ENCODE results near the gene LEKR1.

Gene LEKR1

GRCh38 chr3:157027861-157028745 lies 201.9 kb downstream of the LEKR1 start:
- DNase-seq (ENCODE audit: low read depth, low spot score): no peak

GRCh38 chr3:157029365-157029790 lies 203.2 kb downstream of the LEKR1 start:
- DNase-seq (ENCODE audit: low read depth, low spot score): no peak
- H3K4me3 ChIP-seq (ENCODE audit: low read length): no peak overlapping the region

More at GRCh38 chr3:157027861-157028745, 201.9 kb downstream of the LEKR1 start:
- no peak overlapping the region for H3K4me3 ChIP-seq (ENCODE audit: low read length)

DNA sequence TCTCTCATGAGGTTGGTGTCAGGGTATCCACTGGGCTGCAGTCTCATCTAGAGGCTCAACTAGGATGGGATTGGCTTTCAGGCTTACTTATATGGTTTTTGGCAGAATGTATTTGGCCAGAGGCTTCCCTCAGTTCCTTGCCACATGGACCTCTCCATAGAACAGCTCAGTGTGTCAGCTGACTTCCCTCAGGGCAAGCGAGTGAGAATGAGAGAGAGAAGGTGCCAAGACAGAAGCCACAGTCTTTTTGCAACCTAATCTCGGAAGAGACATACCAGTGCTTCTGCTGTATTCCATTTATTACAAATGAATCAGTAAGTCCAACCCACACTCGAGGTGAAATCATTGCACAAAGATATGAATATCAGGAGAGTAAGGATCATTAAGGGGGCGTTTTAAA lies 204.6 kb downstream of the LEKR1 start:
- no peak overlapping the region for H3K4me3 ChIP-seq (ENCODE audit: low read length)
- no peak for DNase-seq (ENCODE audit: low read depth, low spot score)

- no peak overlapping the region for H3K4me3 ChIP-seq (ENCODE audit: low read length)
- no peak for DNase-seq (ENCODE audit: low read depth, low spot score)
Observed at GRCh38 chr3:157033001-157033400, 206.8 kb downstream of the LEKR1 start.

DNA sequence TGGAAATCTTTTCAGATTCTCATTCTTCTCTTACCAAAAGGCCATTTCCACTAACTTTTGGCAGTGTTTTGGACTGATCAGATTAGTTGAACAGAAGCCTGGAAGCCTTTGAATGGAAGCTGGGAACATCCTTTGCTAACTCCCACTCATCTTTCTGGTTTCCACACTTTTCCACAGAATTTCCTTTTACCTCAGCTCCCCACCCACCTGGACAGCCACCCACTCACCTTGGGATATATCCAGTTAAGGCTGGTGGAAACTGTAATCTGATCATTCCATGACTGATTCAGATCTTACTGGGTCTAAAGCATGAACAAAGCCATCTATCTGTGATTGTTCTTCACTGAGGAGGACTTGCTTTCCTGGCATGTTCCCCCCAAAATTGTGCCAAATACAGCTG lies 214.3 kb downstream of the LEKR1 start:
- H3K4me3 ChIP-seq (ENCODE audit: low read length): no peak overlapping the region
- no peak for DNase-seq (ENCODE audit: low read depth, low spot score)

DNA sequence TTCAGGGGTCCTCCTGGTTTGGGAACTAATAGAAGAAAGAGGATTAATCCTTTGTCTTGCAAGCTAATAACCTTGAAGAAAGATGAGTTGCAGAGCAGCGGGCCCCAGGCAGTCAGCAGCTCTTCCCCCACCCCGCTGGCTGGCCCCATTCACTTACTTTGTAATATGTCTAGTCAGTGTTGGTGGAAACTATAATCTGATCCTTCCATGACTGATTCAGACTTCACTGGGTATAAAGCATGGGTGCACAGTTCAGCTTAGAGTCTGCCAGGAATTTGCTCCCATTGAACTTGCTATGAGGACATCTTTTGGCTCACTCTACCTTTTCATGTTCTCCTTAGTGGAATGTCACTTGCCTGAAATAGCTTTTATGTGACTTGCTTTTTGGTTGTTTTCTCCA lies 216.1 kb downstream of the LEKR1 start:
- no peak for DNase-seq (ENCODE audit: low read depth, low spot score)
- H3K4me3 ChIP-seq (ENCODE audit: low read length): no peak overlapping the region

DNA sequence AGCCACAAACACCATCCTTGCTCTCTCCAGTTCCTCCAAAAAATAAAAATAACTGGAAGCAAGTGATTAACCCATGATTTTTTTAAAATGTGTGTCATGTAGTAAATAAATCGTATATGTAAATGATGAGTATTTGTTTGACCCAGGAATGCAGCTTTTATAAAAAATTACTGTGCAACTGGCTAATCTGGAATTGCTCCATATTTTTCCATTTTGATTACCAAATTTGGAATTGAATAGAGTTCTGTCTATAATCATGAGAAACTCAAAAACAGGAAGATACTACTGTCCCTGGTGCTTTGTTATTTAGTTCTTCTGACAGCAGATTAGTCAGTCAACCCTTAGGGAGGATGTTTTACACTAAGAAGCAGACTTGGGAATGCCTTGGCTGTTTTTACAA lies 217.6 kb downstream of the LEKR1 start:
- H3K4me3 ChIP-seq (ENCODE audit: low read length): no peak overlapping the region
- no peak for DNase-seq (ENCODE audit: low read depth, low spot score)

- no peak overlapping the region for H3K4me3 ChIP-seq (ENCODE audit: low read length)
- DNase-seq (ENCODE audit: low read depth, low spot score): no peak
Observed at GRCh38 chr3:157045238-157045850, 219.2 kb downstream of the LEKR1 start.

DNA sequence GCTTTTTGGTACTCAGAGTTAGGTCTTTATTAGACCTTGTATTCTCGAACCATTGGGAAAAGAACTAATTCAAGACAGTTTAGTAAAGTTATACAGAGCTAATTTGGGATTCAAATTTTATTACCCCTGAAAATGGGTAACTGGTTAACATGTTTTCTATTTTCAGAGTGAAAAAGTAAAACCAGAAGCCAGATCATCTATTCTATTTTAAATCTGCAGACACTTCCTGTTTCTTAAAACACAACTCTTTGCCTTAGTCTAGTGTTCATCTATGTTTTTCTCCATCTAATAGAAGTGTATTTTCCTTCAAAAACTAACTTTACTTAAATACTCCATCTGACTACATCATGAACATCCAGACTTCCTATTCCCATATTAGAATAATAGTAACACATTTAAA lies 220.4 kb downstream of the LEKR1 start:
- no peak for DNase-seq (ENCODE audit: low read depth, low spot score)
- no peak overlapping the region for H3K4me3 ChIP-seq (ENCODE audit: low read length)

DNA sequence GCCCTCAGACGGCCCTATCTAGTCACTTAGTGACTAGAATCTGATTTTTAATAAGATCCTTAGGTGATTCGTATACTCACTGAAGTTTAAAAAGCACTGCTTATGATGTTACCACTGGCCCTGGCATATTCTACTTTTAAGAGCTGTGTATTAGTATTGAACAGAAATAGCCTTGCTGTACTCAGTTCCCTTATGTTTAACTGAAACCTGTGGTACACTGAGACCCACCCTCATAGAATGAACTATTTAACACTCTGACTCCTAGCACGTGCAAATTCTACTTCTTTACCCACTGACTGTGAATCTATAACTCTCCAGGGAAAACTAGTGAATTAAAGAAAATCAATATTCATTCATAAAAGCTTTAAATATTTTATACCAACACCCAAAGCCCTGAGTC lies 224.9 kb downstream of the LEKR1 start:
- DNase-seq (ENCODE audit: low read depth, low spot score): no peak
- H3K4me3 ChIP-seq (ENCODE audit: low read length): no peak overlapping the region

GRCh38 chr3:157051591-157051990 lies 225.4 kb downstream of the LEKR1 start:
- H3K4me3 ChIP-seq (ENCODE audit: low read length): no peak overlapping the region
- no peak for DNase-seq (ENCODE audit: low read depth, low spot score)

DNA sequence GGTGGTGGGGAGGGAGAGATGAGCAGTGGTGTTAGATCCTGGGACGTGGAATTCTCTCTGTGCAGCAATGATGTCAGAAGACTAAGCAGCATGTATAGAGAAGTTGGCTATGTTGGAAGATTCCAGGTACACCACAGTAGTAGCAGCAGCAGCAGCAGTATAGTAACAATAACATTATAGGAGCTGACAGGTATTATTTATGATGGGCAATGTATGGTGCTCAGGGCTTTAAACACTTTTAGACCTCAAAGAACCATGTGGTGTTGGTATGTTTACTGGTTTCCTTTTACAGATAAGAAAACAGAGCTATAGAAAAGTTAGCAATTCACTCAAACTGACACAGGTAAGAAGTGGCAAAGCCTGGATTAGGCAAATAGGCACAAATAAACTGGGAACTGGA lies 229.9 kb downstream of the LEKR1 start:
- DNase-seq (ENCODE audit: low read depth, low spot score): no peak

DNA sequence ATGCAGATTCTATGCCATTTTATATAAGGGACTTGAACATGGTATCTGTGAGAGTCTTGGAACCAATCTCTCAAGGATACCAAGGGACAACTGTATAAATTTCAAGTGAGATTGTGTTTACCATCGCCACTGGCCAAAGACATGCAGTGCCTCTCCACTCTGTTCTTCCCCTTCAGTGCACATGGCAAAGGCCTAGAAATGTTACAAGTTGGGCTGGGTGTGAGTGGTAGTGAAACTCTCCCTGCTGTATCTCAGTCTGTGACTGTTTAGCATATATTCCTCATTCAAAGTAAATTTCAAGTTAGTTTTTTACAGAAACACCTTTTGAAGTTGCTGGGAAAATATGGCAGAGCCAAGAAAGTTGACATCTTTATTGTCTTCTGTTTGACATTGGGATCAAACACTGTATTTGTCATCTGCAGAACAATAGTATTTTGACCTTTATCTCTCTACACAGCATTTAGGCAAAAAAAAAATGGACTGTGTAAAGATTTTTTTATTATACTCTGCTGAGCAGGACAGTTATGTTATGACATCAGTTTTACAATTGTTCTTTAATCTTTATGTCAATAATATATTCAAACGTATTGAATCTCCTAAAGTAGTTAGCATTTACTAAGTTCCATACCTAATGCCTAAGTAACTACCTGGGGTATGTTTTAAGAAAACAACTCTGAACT lies 232.4 kb downstream of the LEKR1 start:
- DNase-seq (ENCODE audit: low read depth, low spot score): no peak
- no peak overlapping the region for H3K4me3 ChIP-seq (ENCODE audit: low read length)

More for the DNA sequence above, 229.9 kb downstream of the LEKR1 start:
- H3K4me3 ChIP-seq (ENCODE audit: low read length): no peak overlapping the region

DNA sequence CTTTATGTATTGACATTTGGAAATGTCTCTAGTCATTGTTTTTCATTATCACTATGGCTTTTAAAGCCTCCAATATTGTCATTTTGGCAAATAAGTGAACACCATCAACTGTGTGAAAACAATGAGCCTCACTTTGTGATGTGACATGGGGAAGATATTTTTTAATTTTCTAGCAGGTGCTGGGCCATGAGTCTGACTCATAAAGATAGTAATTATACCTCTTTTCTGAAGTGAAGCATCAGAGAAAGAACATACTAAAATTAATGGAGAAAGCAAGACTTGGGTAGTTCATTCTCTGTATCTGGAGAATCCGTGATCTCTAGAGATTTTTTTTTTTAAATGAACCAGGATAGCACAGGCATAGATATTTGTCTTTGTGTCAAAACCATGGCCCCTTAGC lies 233.0 kb downstream of the LEKR1 start:
- DNase-seq (ENCODE audit: low read depth, low spot score): no peak

DNA sequence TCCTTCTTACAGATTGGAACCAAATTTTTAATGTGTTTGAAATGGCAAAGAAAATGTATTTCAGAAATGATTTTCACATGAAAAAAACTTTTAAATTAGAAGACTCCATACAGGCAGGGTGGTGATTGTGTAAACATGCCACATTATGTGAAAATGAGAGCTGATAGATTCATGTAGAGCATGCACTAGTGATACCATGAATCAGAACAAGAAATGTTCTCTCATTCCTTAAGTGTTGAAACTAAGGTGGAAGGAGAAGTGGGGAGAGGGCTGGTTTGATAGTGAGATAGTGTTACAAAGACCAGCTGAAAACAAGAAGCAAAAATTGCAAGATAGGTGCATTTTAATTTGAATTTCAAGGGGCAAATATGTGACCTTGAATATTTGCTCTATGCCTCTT lies 233.5 kb downstream of the LEKR1 start:
- no peak for DNase-seq (ENCODE audit: low read depth, low spot score)
- no peak overlapping the region for H3K4me3 ChIP-seq (ENCODE audit: low read length)

More for the DNA sequence above, 233.0 kb downstream of the LEKR1 start:
- H3K4me3 ChIP-seq (ENCODE audit: low read length): no peak overlapping the region

DNA sequence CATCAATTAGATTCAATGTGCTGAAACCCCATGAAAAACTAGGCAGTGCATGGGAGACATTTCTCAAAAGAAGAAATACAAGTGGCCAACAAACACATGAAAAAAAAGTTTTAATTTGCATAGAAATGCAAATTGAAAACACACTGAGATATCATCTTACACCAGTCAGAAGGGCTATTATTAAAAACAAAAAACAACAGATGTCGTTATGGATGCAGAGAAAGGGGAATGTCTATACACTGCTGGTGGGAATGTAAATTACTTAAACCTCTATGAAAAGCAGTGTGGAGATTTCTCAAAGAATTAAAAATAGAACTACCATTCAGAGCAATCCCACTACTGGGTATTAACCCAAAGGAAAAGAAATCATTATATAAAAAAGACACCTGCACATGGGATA lies 235.1 kb downstream of the LEKR1 start:
- DNase-seq (ENCODE audit: low read depth, low spot score): no peak
- H3K4me3 ChIP-seq (ENCODE audit: low read length): no peak overlapping the region

GRCh38 chr3:157063469-157063868 lies 237.3 kb downstream of the LEKR1 start:
- H3K4me3 ChIP-seq (ENCODE audit: low read length): no peak overlapping the region
- no peak for DNase-seq (ENCODE audit: low read depth, low spot score)

DNA sequence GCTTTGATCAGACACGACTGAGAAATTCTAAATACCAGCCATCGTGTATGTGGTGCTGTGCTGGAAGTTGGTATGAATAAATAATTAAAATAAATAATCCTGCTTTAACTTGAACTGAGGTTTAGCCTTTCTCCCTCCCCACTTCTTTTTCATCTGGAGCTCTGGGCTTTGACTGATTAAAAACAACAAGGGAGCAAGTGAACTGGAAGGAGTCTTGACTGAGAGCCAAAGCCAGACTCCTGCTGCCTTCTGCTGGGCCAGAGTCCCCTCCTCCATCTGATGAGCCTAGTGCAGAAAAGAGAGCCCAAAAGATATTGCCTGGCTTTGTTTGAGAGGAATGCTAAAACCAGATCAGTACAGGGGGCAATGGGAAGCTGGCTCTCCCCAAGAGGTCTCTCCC lies 237.8 kb downstream of the LEKR1 start:
- no peak overlapping the region for H3K4me3 ChIP-seq (ENCODE audit: low read length)
- no peak for DNase-seq (ENCODE audit: low read depth, low spot score)

DNA sequence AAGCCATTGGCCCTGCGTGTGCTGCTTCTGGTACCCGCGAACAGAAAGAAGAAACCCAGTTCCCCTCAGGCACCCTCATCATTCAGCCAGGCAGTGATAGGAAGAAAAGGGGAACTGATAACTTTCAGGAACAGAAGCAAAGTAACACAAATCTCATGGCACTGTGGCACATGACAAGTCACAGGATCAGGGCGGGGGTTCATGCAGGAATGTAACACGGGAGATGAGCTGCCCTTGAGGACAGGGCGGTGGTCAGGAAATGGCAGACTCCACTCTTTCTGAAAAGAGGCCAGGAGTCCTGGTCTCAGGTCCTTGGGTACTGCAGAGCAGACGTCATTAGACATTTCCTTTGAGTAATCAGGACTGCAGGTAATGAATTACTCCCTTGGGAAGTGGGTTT lies 238.2 kb downstream of the LEKR1 start:
- H3K4me3 ChIP-seq (ENCODE audit: low read length): no peak overlapping the region
- no peak for DNase-seq (ENCODE audit: low read depth, low spot score)

DNA sequence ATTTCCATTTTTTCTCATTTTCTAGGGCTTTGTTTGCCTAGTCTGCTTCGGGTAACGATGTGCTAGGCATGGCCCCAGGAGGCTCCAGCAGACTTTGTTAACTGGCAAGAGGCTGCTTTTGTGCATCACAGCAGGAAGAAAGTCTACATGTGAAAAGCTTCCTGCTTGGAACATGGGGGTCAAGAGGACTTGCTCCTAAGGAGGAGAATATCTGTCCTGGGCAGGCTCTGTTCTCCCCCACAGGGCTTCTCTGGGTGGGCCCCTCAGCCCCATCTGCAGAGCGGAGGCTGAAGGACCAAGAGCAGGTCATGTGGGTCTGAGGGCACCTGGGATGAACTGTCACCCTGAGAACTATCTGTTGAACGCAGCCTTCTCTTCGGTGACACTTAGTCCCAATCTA lies 239.0 kb downstream of the LEKR1 start:
- DNase-seq (ENCODE audit: low read depth, low spot score): no peak
- no peak overlapping the region for H3K4me3 ChIP-seq (ENCODE audit: low read length)

All from Jurkat, Clone E6-1 (cell line).